ENCODE results near the gene LYPD8. TPM values are rescaled to one million over a fixed set of nuclear protein-coding genes. Genes with fewer than 3 reads are reported as not detected.

LYPD8 gene
- total RNA-seq (2022; extraction: Qiagen RNA extraction) = 0.13 to 0.19 TPM in 2 of 5 replicates, not detected in the others

GRCh38 chr1:248755517-248755916 lies at the start of gene LYPD8:
TSS of gene LYPD8 (minus strand) at chr1:248755759. CDS start at chr1:248751081, 4,678 bp downstream.

GRCh38 chr1:248702714-248703113 lies 52.8 kb downstream of the LYPD8 start, which contains the start of gene OR14I1:
TSS of gene OR14I1 (minus strand) at chr1:248702766.

Other genes starting within 250 kb of the LYPD8 start
- not detected in 5 replicates for gene OR2G6, start 247.7 kb downstream of the LYPD8 start, total RNA-seq (2022; extraction: Qiagen RNA extraction)
- not detected in 5 replicates for gene OR2T29, start 193.0 kb downstream of the LYPD8 start, total RNA-seq (2022; extraction: Qiagen RNA extraction)
- gene OR2T34, start 181.0 kb downstream of the LYPD8 start, total RNA-seq (2022; extraction: Qiagen RNA extraction) = not detected in 5 replicates
- not detected in 5 replicates for gene OR2T10, start 158.1 kb downstream of the LYPD8 start, total RNA-seq (2022; extraction: Qiagen RNA extraction)
- not detected in 5 replicates for gene OR2T11, start 120.7 kb downstream of the LYPD8 start, total RNA-seq (2022; extraction: Qiagen RNA extraction)
- not detected in 5 replicates for gene OR2T35, start 110.5 kb downstream of the LYPD8 start, total RNA-seq (2022; extraction: Qiagen RNA extraction)
- not detected in 5 replicates for gene OR2T27, start 100.2 kb downstream of the LYPD8 start, total RNA-seq (2022; extraction: Qiagen RNA extraction)
- not detected in 5 replicates for gene OR14I1, start 53.0 kb downstream of the LYPD8 start, total RNA-seq (2022; extraction: Qiagen RNA extraction)
- gene SH3BP5L, start 70.2 kb upstream of the LYPD8 start, total RNA-seq (2022; extraction: Qiagen RNA extraction) = 18.9 to 28.1 TPM (median 26.3 TPM) in 5 replicates
- 14.3 to 21.7 TPM (median 20.7 TPM) in 5 replicates for gene ZNF672, start 82.5 kb upstream of the LYPD8 start, total RNA-seq (2022; extraction: Qiagen RNA extraction)
- 13.3 to 25.0 TPM (median 17.8 TPM) in 5 replicates for gene ZNF692, start 103.3 kb upstream of the LYPD8 start, total RNA-seq (2022; extraction: Qiagen RNA extraction)
- gene PGBD2, start 150.5 kb upstream of the LYPD8 start, total RNA-seq (2022; extraction: Qiagen RNA extraction) = 3.1 to 3.9 TPM (median 3.2 TPM) in 5 replicates

Data from A549 treated with Mapracorat at 1 μM for 4 hours (cell line).